Measurements from ENCODE around the gene ATP8B3.

Gene ATP8B3

GRCh38 chr19:1852581-1853128 is 40.6 kb upstream of the ATP8B3 start:
- TF ChIP-seq SIN3A (IDR thresholded peaks at IDR 0.05; ENCODE audit: borderline replicate concordance, insufficient read depth, low read length) (no peak), TAF1 (IDR thresholded peaks at IDR 0.05; ENCODE audit: borderline replicate concordance, insufficient read depth, low read length) (no peak), FOXP2 (optimal IDR thresholded peaks at IDR 0.05; ENCODE audit: borderline replicate concordance, extremely low read depth, extremely low read length, insufficient read depth) (no peak), POLR2AphosphoS5 (IDR thresholded peaks at IDR 0.05; ENCODE audit: low read depth, low read length) (no peak)
- TF ChIP-seq, protein P1, sequence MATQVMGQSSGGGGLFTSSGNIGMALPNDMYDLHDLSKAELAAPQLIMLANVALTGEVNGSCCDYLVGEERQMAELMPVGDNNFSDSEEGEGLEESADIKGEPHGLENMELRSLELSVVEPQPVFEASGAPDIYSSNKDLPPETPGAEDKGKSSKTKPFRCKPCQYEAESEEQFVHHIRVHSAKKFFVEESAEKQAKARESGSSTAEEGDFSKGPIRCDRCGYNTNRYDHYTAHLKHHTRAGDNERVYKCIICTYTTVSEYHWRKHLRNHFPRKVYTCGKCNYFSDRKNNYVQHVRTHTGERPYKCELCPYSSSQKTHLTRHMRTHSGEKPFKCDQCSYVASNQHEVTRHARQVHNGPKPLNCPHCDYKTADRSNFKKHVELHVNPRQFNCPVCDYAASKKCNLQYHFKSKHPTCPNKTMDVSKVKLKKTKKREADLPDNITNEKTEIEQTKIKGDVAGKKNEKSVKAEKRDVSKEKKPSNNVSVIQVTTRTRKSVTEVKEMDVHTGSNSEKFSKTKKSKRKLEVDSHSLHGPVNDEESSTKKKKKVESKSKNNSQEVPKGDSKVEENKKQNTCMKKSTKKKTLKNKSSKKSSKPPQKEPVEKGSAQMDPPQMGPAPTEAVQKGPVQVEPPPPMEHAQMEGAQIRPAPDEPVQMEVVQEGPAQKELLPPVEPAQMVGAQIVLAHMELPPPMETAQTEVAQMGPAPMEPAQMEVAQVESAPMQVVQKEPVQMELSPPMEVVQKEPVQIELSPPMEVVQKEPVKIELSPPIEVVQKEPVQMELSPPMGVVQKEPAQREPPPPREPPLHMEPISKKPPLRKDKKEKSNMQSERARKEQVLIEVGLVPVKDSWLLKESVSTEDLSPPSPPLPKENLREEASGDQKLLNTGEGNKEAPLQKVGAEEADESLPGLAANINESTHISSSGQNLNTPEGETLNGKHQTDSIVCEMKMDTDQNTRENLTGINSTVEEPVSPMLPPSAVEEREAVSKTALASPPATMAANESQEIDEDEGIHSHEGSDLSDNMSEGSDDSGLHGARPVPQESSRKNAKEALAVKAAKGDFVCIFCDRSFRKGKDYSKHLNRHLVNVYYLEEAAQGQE (IDR thresholded peaks at IDR 0.05; ENCODE audit: insufficient read depth in 1 of 2, low read depth in 2 of 2, low read length in 2 of 2), result no peak

DNA sequence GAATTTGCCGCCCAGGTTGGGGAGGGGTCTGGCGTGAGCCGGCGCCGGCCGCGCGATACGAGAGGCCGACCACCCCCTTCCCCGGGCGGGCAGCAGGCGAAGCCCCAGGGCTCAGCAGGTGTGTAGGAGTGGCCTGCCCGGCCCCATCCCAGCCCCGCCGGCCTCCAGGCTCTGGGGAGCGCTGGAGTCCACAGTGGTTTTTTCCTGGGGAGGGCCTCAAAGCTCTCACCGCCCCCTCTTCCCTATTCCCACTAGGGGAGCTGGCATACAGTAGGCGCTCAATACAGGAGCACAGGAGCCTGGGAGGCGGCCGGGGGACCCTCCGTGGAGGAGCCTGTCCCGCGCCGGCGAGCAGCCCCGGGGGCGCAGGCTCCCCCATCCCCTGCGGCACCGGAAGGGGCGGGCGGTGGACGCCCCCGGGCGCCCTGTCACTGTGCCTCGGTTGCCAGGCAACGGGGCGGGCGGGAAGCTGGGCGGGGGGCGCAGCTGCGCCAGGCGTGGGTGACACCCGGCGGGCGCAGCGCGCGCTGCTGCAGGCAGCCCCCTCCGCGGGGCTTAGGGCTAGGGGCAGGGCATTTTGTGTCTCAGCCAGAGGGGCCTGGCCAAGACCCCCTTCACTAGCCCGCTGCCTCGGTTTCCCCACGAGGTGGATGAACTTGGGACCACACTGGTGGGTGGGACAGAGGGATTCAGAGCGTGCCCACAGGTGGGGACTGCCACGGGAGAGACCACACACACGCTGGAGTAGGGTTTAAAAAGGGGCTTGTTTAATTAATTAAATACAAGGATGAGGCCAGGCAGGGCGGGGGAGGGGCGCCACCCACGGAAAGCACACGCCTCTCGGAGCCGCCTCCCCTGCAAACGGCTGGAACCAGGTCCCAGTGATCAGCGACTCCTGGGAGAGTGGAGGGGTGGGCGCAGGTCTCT is 39.8 kb upstream of the ATP8B3 start:
- TF ChIP-seq FOXP2 (optimal IDR thresholded peaks at IDR 0.05; ENCODE audit: borderline replicate concordance, extremely low read depth, extremely low read length, insufficient read depth) (no peak), TAF1 (IDR thresholded peaks at IDR 0.05; ENCODE audit: borderline replicate concordance, insufficient read depth, low read length) (no peak), SIN3A (IDR thresholded peaks at IDR 0.05; ENCODE audit: borderline replicate concordance, insufficient read depth, low read length) (no peak), POLR2AphosphoS5 (IDR thresholded peaks at IDR 0.05; ENCODE audit: low read depth, low read length) (no peak)
- TF ChIP-seq, protein P1 (IDR thresholded peaks at IDR 0.05; ENCODE audit: insufficient read depth in 1 of 2, low read depth in 2 of 2, low read length in 2 of 2), result no peak

DNA sequence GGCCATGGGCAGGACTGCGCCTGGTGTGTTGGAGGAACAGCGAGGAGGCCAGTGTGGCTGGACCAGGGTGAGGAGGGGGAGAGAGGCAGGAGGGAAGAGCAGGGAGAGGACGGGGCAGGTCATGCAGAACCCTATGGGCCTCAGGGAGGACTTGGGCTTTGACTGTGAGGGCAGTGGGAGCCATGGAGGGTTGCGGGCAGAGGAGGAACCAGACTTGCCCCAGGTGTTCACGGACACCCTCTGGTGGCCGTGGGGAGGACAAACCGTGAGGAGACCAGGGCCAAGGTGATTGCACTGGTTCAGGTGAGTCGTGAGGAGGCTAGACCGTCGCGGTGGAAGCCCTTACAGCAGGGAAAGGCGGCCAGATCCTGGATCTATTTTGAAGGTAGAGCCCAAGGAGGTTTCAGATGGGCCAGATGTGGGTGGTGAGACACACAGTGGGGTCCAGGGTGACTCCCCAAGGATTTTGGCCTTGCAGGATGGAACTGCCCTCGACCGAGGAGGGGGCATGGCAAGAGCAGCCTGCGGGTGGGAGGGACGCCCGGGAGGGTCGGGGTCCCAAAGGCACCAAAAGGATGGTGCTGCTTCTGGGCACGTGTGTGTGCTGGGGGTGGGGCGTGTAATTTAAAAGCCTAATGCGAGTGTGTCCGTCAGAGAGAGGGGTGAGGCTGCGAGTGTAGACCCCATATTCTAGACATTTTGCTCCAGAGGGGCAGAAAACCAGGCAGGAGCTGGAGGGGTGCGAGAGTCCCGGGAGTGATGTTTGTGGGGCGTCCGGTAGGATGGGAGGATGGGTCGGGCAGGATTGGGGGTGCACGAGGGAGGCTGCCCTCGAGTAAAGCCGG is 39.0 kb upstream of the ATP8B3 start:
- TF ChIP-seq FOXP2 (optimal IDR thresholded peaks at IDR 0.05; ENCODE audit: borderline replicate concordance, extremely low read depth, extremely low read length, insufficient read depth) (no peak), TAF1 (IDR thresholded peaks at IDR 0.05; ENCODE audit: borderline replicate concordance, insufficient read depth, low read length) (no peak), SIN3A (IDR thresholded peaks at IDR 0.05; ENCODE audit: borderline replicate concordance, insufficient read depth, low read length) (no peak)
- TF ChIP-seq, protein P1 (IDR thresholded peaks at IDR 0.05; ENCODE audit: insufficient read depth in 1 of 2, low read depth in 2 of 2, low read length in 2 of 2), result no peak

GRCh38 chr19:1849886-1850398 is 37.9 kb upstream of the ATP8B3 start:
- no peak for TF ChIP-seq POLR2AphosphoS5 (IDR thresholded peaks at IDR 0.05; ENCODE audit: low read depth, low read length)

- TF ChIP-seq TAF1 (IDR thresholded peaks at IDR 0.05; ENCODE audit: borderline replicate concordance, insufficient read depth, low read length) (no peak), POLR2AphosphoS5 (IDR thresholded peaks at IDR 0.05; ENCODE audit: low read depth, low read length) (no peak), FOXP2 (optimal IDR thresholded peaks at IDR 0.05; ENCODE audit: borderline replicate concordance, extremely low read depth, extremely low read length, insufficient read depth) (no peak), SIN3A (IDR thresholded peaks at IDR 0.05; ENCODE audit: borderline replicate concordance, insufficient read depth, low read length) (no peak)
- TF ChIP-seq, protein P1 (IDR thresholded peaks at IDR 0.05; ENCODE audit: insufficient read depth in 1 of 2, low read depth in 2 of 2, low read length in 2 of 2), result no peak
These were observed 37.0 kb upstream of the ATP8B3 start for GRCh38 chr19:1849132-1849474.
